ENCODE results near the gene GTPBP8. TPM values are rescaled to one million over a fixed set of nuclear protein-coding genes. Genes with fewer than 3 reads are reported as not detected.

GTPBP8 gene
- total and polyA plus RNA-seq, 10 of the 15 experiments (the other 5 are each of a cell fraction or from before 2014, with no cell fraction given): 10.3 to 29.0 (median 17.0) TPM

DNA sequence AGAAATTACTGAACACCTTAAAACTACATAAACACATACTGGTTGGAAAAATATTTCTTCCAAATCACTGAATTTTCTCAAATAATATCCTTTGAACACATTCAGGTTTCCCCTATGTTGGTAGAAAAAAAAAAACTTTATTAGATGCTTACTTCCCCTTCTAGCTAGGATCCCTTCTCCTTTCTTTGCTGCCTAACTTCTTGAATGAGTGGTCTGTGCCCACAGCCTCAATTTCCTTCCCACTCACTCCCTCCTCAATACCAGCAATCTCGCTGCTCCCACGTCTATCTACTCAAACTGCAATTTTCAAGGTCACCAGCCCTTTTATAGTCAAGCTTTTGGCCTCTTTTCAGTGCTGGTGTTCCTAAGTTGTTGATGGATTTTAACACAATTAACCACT, 24.2 kb upstream of the GTPBP8 start (continued):
- TF ChIP-seq TAF1 (IDR thresholded peaks at IDR 0.05; ENCODE audit: borderline replicate concordance, low read depth, low read length) (no peak), HSF1 (IDR thresholded peaks at IDR 0.05; ENCODE audit: low read depth, low read length) (no peak), ESRRA (IDR thresholded peaks at IDR 0.05; ENCODE audit: low read length) (no peak), BHLHE40 (IDR thresholded peaks at IDR 0.05; ENCODE audit: borderline replicate concordance in 1 of 2, low read depth in 2 of 2, low read length in 1 of 2) (no peak), SIN3A (IDR thresholded peaks at IDR 0.05; ENCODE audit: low read depth, low read length) (no peak), PAX5 (IDR thresholded peaks at IDR 0.05; ENCODE audit: borderline replicate concordance, low read depth, low read length) (no peak), IKZF2 (IDR thresholded peaks at IDR 0.05) (peak in 1 of 2 experiments; percentile 29; a peak in 1 of 4 replicates), POU2F2 (IDR thresholded peaks at IDR 0.05; ENCODE audit: borderline replicate concordance, low read depth, low read length) (no peak), ELK1 (IDR thresholded peaks at IDR 0.05; ENCODE audit: low read depth, low read length) (no peak), EP300 (IDR thresholded peaks at IDR 0.05; ENCODE audit: borderline replicate concordance in 1 of 2, control insufficient read depth in 1 of 2, low read depth in 2 of 2, low read length in 2 of 2) (no peak), CEBPB (IDR thresholded peaks at IDR 0.05; ENCODE audit: borderline replicate concordance in 1 of 2, low read depth in 2 of 2, low read length in 2 of 2) (no peak), SKIL (IDR thresholded peaks at IDR 0.05; ENCODE audit: low read depth, poor library complexity, severe bottlenecking) (no peak), SPI1 (IDR thresholded peaks at IDR 0.05; ENCODE audit: borderline replicate concordance, insufficient read depth, low read depth, low read length) (peak; percentile 64; the same call in 1 of the 2 replicates), SMAD5 (IDR thresholded peaks at IDR 0.05; ENCODE audit: low read depth) (no peak), CREM (IDR thresholded peaks at IDR 0.05; ENCODE audit: low read depth) (0 out of 2 replicates have a peak, but pooled peaks have one; percentile 34), TARDBP (IDR thresholded peaks at IDR 0.05; ENCODE audit: borderline replicate concordance) (no peak), REST (IDR thresholded peaks at IDR 0.05; ENCODE audit: low read depth, low read length) (no peak), POLR2A (IDR thresholded peaks at IDR 0.05; ENCODE audit: low read depth, low read length) (no peak)
- TF ChIP-seq, protein P1, sequence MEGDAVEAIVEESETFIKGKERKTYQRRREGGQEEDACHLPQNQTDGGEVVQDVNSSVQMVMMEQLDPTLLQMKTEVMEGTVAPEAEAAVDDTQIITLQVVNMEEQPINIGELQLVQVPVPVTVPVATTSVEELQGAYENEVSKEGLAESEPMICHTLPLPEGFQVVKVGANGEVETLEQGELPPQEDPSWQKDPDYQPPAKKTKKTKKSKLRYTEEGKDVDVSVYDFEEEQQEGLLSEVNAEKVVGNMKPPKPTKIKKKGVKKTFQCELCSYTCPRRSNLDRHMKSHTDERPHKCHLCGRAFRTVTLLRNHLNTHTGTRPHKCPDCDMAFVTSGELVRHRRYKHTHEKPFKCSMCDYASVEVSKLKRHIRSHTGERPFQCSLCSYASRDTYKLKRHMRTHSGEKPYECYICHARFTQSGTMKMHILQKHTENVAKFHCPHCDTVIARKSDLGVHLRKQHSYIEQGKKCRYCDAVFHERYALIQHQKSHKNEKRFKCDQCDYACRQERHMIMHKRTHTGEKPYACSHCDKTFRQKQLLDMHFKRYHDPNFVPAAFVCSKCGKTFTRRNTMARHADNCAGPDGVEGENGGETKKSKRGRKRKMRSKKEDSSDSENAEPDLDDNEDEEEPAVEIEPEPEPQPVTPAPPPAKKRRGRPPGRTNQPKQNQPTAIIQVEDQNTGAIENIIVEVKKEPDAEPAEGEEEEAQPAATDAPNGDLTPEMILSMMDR (IDR thresholded peaks at IDR 0.05 in 2 of 3, conservative IDR thresholded peaks at IDR 0.05 in 1 of 3; ENCODE audit: control insufficient read depth in 2 of 3, extremely low read depth in 1 of 3, insufficient read depth in 1 of 3, low read depth in 3 of 3, low read length in 3 of 3): no peak

Measured in GM12878 (cell line).